ENCODE data around the gene ZSCAN5A. TPM values are rescaled to one million over a fixed set of nuclear protein-coding genes. Genes with fewer than 3 reads are reported as not detected.
"Not testable (repeated sequence)": the region's sequence is repeated elsewhere in the genome, so short reads cannot be mapped to it uniquely, and the experiment has no call there.

ZSCAN5A gene
- total and polyA plus RNA-seq, 4 donors: 6.4 to 15.0 (median 12.8) TPM

DNA sequence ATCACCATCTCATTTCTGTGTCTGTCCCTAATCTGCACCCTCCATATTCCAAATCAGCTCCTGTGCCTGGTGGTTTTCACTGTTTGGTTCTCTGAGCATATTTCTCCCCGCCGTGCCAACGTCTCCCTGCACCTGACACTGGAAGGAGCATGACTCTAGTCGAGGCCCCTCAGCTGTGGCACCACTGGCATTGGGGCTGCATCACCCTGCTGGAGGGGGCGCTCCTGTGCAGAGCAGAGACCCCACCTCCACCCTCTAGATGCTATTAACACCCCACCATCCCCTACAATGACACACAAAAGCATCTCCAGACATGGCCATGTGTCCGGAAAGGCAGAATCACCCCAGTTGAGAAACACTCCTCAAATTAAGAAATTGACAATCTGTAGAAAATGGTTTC, 91.7 kb downstream of the ZSCAN5A start:
- peaks cover 3% of the 10 kb centered on the region for H3K36me3 ChIP-seq (ENCODE audit: control insufficient read depth, insufficient read depth, low read length)
- H3K9me3 ChIP-seq (ENCODE audit: control insufficient read depth, insufficient read depth, low read length): no peaks in the 10 kb centered on the region
- H3K27me3 ChIP-seq (ENCODE audit: control insufficient read depth, insufficient read depth, low read length): no peaks in the 10 kb centered on the region
- H3K4me3 ChIP-seq (ENCODE audit: low read depth, low read length): no peak overlapping the region
- DNase-seq (ENCODE audit: low read depth in 4 of 6, low spot score in 6 of 6): no peak
- 72% methylated on average over 5 of the region's 6 CpGs for WGBS (ENCODE audit: insufficient coverage)
- H3K4me1 ChIP-seq (ENCODE audit: control insufficient read depth, insufficient read depth, low read length): peaks cover under 1% of the 10 kb centered on the region
- no peak overlapping the region for H3K27ac ChIP-seq (ENCODE audit: low read depth, low read length)

GRCh38 chr19:56221851-56222250, 92.8 kb downstream of the ZSCAN5A start:
- H3K4me1 ChIP-seq (ENCODE audit: control insufficient read depth, insufficient read depth, low read length): peaks cover 9% of the 10 kb centered on the region
- H3K36me3 ChIP-seq (ENCODE audit: control insufficient read depth, insufficient read depth, low read length): peaks cover 3% of the 10 kb centered on the region
- DNase-seq (ENCODE audit: low read depth in 4 of 6, low spot score in 6 of 6): no peak
- no peak overlapping the region for H3K4me3 ChIP-seq (ENCODE audit: low read depth, low read length)
- no peaks in the 10 kb centered on the region for H3K27me3 ChIP-seq (ENCODE audit: control insufficient read depth, insufficient read depth, low read length)
- no peak overlapping the region for H3K27ac ChIP-seq (ENCODE audit: low read depth, low read length)
- no peaks in the 10 kb centered on the region for H3K9me3 ChIP-seq (ENCODE audit: control insufficient read depth, insufficient read depth, low read length)
- 93% methylated on average over 11 of the region's 14 CpGs for WGBS (ENCODE audit: insufficient coverage)

DNA sequence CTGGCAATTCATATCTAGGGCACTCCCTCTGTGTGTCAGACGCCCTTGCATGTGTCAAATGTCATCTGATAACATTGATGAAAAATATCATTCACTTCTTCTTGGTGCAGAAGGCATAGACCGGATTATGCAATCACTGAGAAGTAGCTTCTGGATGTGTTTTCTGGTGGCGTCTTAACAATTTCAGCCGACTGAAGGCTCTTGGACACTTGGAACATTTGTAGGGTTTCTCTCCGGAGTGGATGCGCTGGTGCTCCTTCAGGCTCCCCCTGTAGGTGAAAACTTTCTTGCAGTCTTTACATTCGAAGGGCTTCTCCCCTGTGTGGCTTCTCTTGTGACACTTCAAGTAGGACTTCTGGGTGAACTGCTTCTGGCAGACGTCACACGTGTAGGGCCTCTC, 93.2 kb downstream of the ZSCAN5A start:
- not testable (repeated sequence) for H3K27ac ChIP-seq (ENCODE audit: low read depth, low read length); H3K36me3 ChIP-seq (ENCODE audit: control insufficient read depth, insufficient read depth, low read length); H3K4me3 ChIP-seq (ENCODE audit: low read depth, low read length); H3K27me3 ChIP-seq (ENCODE audit: control insufficient read depth, insufficient read depth, low read length); H3K9me3 ChIP-seq (ENCODE audit: control insufficient read depth, insufficient read depth, low read length); DNase-seq (ENCODE audit: low read depth in 4 of 6, low spot score in 6 of 6)
- 74% methylated on average over 3 of the region's 9 CpGs for WGBS (ENCODE audit: insufficient coverage)
- peaks cover 13% of the 10 kb centered on the region for H3K4me1 ChIP-seq (ENCODE audit: control insufficient read depth, insufficient read depth, low read length)

DNA sequence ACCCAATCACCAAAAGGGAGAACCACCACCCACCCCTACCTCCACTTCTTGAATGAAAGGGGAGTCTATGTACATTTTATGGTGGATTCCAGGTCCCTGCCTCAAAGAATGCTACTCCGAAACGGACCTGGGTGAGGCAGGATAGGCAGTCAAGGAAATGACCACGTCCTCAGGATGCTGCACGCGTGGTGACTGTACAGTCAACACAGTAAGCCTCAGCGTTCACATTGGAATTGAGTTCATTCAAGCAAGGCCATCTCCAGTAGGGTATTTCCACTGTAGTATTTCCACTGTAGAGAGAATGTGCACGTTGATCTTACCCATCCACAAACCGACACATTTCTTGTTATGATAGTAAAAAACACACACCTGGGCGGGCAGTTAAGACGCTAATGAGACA, 95.7 kb downstream of the ZSCAN5A start:
- Histone ChIP-seq H3K27me3 (ENCODE audit: control insufficient read depth, insufficient read depth, low read length) (no peaks in the 10 kb centered on the region), H3K9me3 (ENCODE audit: control insufficient read depth, insufficient read depth, low read length) (no peaks in the 10 kb centered on the region), H3K27ac (ENCODE audit: low read depth, low read length) (no peak overlapping the region), H3K4me1 (ENCODE audit: control insufficient read depth, insufficient read depth, low read length) (peaks cover 13% of the 10 kb centered on the region), H3K4me3 (ENCODE audit: low read depth, low read length) (no peak overlapping the region), H3K36me3 (ENCODE audit: control insufficient read depth, insufficient read depth, low read length) (peaks cover 3% of the 10 kb centered on the region)
- no peak for DNase-seq (ENCODE audit: low read depth in 4 of 6, low spot score in 6 of 6)
- 95% methylated on average over 6 of the region's 10 CpGs for WGBS (ENCODE audit: insufficient coverage)

GRCh38 chr19:56217039-56217949, 97.3 kb downstream of the ZSCAN5A start:
- Histone ChIP-seq H3K27me3 (ENCODE audit: control insufficient read depth, insufficient read depth, low read length) (no peaks in the 10 kb centered on the region), H3K4me1 (ENCODE audit: control insufficient read depth, insufficient read depth, low read length) (peaks cover 13% of the 10 kb centered on the region), H3K27ac (ENCODE audit: low read depth, low read length) (no peak overlapping the region), H3K4me3 (ENCODE audit: low read depth, low read length) (peak overlapping the region; percentile 5), H3K9me3 (ENCODE audit: control insufficient read depth, insufficient read depth, low read length) (no peaks in the 10 kb centered on the region), H3K36me3 (ENCODE audit: control insufficient read depth, insufficient read depth, low read length) (no peaks in the 10 kb centered on the region)
- 8% methylated on average over 79 of the region's 79 CpGs for WGBS (ENCODE audit: insufficient coverage)
- peak in 4 of 6 donors; percentile 2 to 53 (median 34) for DNase-seq (ENCODE audit: low read depth in 4 of 6, low spot score in 6 of 6)

DNA sequence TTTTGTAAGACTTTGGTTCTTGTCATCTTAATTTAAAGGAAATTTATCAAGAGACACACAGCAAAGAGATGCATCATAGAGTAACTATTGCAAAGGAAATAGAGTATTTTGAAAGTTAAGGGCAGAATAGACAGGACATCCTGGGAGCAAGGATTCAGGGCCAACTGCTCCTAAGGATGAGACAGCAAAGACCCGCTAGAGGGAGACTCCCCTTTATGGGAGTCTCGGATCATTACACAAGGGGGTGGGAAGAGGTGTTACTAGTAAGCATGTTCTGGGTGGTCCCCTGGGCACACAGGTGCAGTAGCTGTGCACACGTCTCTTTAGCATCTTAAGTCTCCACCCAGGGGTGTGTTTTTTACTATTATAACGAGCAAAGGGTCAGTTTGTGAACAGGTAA, 102.9 kb downstream of the ZSCAN5A start:
- 79% methylated on average over 3 of the region's 4 CpGs for WGBS (ENCODE audit: insufficient coverage)
- Histone ChIP-seq H3K9me3 (ENCODE audit: control insufficient read depth, insufficient read depth, low read length) (no peaks in the 10 kb centered on the region), H3K4me1 (ENCODE audit: control insufficient read depth, insufficient read depth, low read length) (peaks cover 2% of the 10 kb centered on the region), H3K27ac (ENCODE audit: low read depth, low read length) (no peak overlapping the region), H3K36me3 (ENCODE audit: control insufficient read depth, insufficient read depth, low read length) (no peaks in the 10 kb centered on the region), H3K4me3 (ENCODE audit: low read depth, low read length) (no peak overlapping the region), H3K27me3 (ENCODE audit: control insufficient read depth, insufficient read depth, low read length) (no peaks in the 10 kb centered on the region)
- DNase-seq (ENCODE audit: low read depth in 4 of 6, low spot score in 6 of 6): no peak

- DNase-seq (ENCODE audit: low read depth in 4 of 6, low spot score in 6 of 6); H3K4me3 ChIP-seq (ENCODE audit: low read depth, low read length); H3K36me3 ChIP-seq (ENCODE audit: control insufficient read depth, insufficient read depth, low read length); H3K9me3 ChIP-seq (ENCODE audit: control insufficient read depth, insufficient read depth, low read length); H3K4me1 ChIP-seq (ENCODE audit: control insufficient read depth, insufficient read depth, low read length); H3K27me3 ChIP-seq (ENCODE audit: control insufficient read depth, insufficient read depth, low read length); H3K27ac ChIP-seq (ENCODE audit: low read depth, low read length): not testable (repeated sequence)
- WGBS (ENCODE audit: insufficient coverage): no CpG with 5 or more reads among the region's 9 CpGs
Measured at GRCh38 chr19:56210036-56210435, 104.6 kb downstream of the ZSCAN5A start.

GRCh38 chr19:56209091-56209490, 105.5 kb downstream of the ZSCAN5A start:
- no peaks in the 10 kb centered on the region for H3K36me3 ChIP-seq (ENCODE audit: control insufficient read depth, insufficient read depth, low read length)
- WGBS (ENCODE audit: insufficient coverage): 99% methylated on average over 10 of the region's 12 CpGs
- no peaks in the 10 kb centered on the region for H3K27me3 ChIP-seq (ENCODE audit: control insufficient read depth, insufficient read depth, low read length)
- no peaks in the 10 kb centered on the region for H3K9me3 ChIP-seq (ENCODE audit: control insufficient read depth, insufficient read depth, low read length)
- H3K27ac ChIP-seq (ENCODE audit: low read depth, low read length): no peak overlapping the region
- no peak for DNase-seq (ENCODE audit: low read depth in 4 of 6, low spot score in 6 of 6)
- no peak overlapping the region for H3K4me3 ChIP-seq (ENCODE audit: low read depth, low read length)
- no peaks in the 10 kb centered on the region for H3K4me1 ChIP-seq (ENCODE audit: control insufficient read depth, insufficient read depth, low read length)

GRCh38 chr19:56207581-56207980, 107.1 kb downstream of the ZSCAN5A start:
- WGBS (ENCODE audit: insufficient coverage): 93% methylated on average over 2 of the region's 5 CpGs
- DNase-seq (ENCODE audit: low read depth in 4 of 6, low spot score in 6 of 6): not testable (repeated sequence)

DNA sequence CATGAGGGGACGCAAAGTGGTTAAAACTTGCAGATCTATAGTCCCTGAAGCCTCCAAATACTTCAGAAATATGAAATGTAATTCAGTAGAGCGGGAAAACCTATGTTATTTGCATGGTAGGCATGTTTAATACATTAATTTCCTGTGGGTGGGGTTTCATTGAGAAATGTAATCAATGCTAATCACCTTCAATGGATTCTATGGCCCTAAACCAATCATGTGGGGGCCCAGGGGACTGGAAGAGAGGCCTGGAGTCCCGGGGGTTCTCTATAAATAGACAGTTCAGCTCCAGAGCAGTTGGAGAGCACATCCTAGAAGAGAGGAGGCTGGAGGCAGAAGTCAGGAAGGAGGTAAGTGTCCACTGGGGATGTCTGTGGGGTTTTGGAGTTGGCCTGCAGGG, 112.7 kb downstream of the ZSCAN5A start, which contains the start of gene ZSCAN5C:
ZSCAN5C (plus strand) TSS at position 301 of the 400 bp plus-strand sequence. CDS start 3,641 bp downstream, outside the sequence.
- 56% methylated on average over 1 of the region's 3 CpGs for WGBS (ENCODE audit: insufficient coverage)

More at GRCh38 chr19:56207581-56207980, 107.1 kb downstream of the ZSCAN5A start:
- H3K9me3 ChIP-seq (ENCODE audit: control insufficient read depth, insufficient read depth, low read length); H3K36me3 ChIP-seq (ENCODE audit: control insufficient read depth, insufficient read depth, low read length); H3K4me1 ChIP-seq (ENCODE audit: control insufficient read depth, insufficient read depth, low read length); H3K27ac ChIP-seq (ENCODE audit: low read depth, low read length); H3K27me3 ChIP-seq (ENCODE audit: control insufficient read depth, insufficient read depth, low read length); H3K4me3 ChIP-seq (ENCODE audit: low read depth, low read length): not testable (repeated sequence)

More for the DNA sequence above, 112.7 kb downstream of the ZSCAN5A start, which contains the start of gene ZSCAN5C:
- no peak for DNase-seq (ENCODE audit: low read depth in 4 of 6, low spot score in 6 of 6)
- Histone ChIP-seq H3K36me3 (ENCODE audit: control insufficient read depth, insufficient read depth, low read length) (no peaks in the 10 kb centered on the region), H3K4me3 (ENCODE audit: low read depth, low read length) (no peak within 1 kb of the TSS), H3K4me1 (ENCODE audit: control insufficient read depth, insufficient read depth, low read length) (no peaks in the 10 kb centered on the region), H3K27ac (ENCODE audit: low read depth, low read length) (no peak within 1 kb of the TSS), H3K9me3 (ENCODE audit: control insufficient read depth, insufficient read depth, low read length) (no peaks in the 10 kb centered on the region), H3K27me3 (ENCODE audit: control insufficient read depth, insufficient read depth, low read length) (no peaks in the 10 kb centered on the region)
